HG03571 (cell line): ENCODE measurements around the gene FAM163A.

Source experiments
- ATAC-seq: cut with Tn5 transposase; IDR thresholded peaks from one replicate; pipeline ENCODE4 v1.9.1; 2021; ENCODE audit not compliant: unreplicated experiment

The FAM163A gene

GRCh38 chr1:179813626-179814545 lies 70.8 kb downstream of the FAM163A start:
- ATAC-seq: no peak

GRCh38 chr1:179814546-179814838 lies 71.4 kb downstream of the FAM163A start:
- peak; percentile 24 for ATAC-seq

- no peak for ATAC-seq
Measured at GRCh38 chr1:179815641-179816040, 72.5 kb downstream of the FAM163A start.

GRCh38 chr1:179816196-179816960 lies 73.3 kb downstream of the FAM163A start:
- no peak for ATAC-seq

- ATAC-seq: no peak
Measured at GRCh38 chr1:179817056-179817455, 74.0 kb downstream of the FAM163A start.

GRCh38 chr1:179817789-179818188 lies 74.7 kb downstream of the FAM163A start:
- no peak for ATAC-seq

GRCh38 chr1:179818260-179818659 lies 75.2 kb downstream of the FAM163A start:
- ATAC-seq: no peak

GRCh38 chr1:179818743-179819173 lies 75.7 kb downstream of the FAM163A start:
- no peak for ATAC-seq

- ATAC-seq: no peak
Measured at GRCh38 chr1:179820226-179820970, 77.3 kb downstream of the FAM163A start.

- no peak for ATAC-seq
Measured at GRCh38 chr1:179821524-179821923, 78.4 kb downstream of the FAM163A start.

- ATAC-seq: no peak
Measured at GRCh38 chr1:179822065-179822464, 79.0 kb downstream of the FAM163A start.

GRCh38 chr1:179823693-179824092 lies 80.6 kb downstream of the FAM163A start:
- ATAC-seq: no peak

GRCh38 chr1:179824265-179824664 lies 81.2 kb downstream of the FAM163A start:
- ATAC-seq: no peak

- ATAC-seq: no peak
Measured at GRCh38 chr1:179825206-179825605, 82.1 kb downstream of the FAM163A start.

GRCh38 chr1:179825798-179826460 lies 82.8 kb downstream of the FAM163A start:
- no peak for ATAC-seq

GRCh38 chr1:179826626-179827280 lies 83.7 kb downstream of the FAM163A start:
- ATAC-seq: no peak

GRCh38 chr1:179828554-179829110 lies 85.5 kb downstream of the FAM163A start:
- ATAC-seq: no peak

- ATAC-seq: no peak
Measured at GRCh38 chr1:179831225-179831624, 88.1 kb downstream of the FAM163A start.

GRCh38 chr1:179831852-179832699 lies 89.0 kb downstream of the FAM163A start:
- no peak for ATAC-seq
